HL-60/S4 treated with phorbol 12-myristate 13-acetate at 8.2 ng/mL for 4 days and 3 days (cell line): ENCODE results near the gene IQSEC3.

Source experiments
- in situ Hi-C: fragments of 300-500 bp; cut with MboI; formaldehyde crosslinking; loops from 2 replicates; pipeline ENCODE4 v1.15.0; 2022; ENCODE audit warnings: low sequenced_read_pairs

Gene IQSEC3

DNA sequence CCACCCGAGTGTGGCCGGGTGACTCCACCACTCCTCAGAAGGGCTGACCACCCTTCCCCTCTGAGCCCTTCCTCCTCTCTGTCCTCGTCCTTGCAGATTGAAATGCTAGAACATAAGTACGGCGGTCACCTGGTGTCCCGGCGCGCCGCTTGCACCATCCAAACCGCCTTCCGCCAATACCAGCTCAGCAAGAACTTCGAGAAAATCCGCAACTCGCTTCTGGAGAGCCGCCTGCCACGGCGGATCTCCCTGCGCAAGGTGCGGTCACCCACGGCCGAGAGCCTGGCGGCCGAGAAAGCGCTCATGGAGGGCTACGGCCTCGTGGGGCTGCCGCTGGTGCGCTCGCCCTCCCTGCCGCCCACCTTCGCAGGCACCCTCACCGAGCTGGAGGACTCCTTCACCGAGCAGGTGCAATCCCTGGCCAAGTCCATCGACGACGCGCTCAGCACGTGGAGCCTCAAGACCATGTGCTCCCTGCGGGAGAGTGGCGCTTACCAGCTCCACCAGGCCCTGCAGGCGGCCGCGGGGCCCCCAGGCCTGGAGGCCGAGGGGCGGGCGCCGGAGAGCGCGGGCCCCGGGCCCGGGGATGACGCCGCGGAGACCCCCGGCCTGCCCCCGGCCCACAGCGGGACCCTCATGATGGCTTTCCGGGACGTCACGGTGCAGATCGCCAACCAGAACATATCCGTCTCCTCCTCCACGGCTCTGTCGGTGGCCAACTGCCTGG is 71.8 kb downstream of the IQSEC3 start:
- in situ Hi-C loops, result no loop called here

DNA sequence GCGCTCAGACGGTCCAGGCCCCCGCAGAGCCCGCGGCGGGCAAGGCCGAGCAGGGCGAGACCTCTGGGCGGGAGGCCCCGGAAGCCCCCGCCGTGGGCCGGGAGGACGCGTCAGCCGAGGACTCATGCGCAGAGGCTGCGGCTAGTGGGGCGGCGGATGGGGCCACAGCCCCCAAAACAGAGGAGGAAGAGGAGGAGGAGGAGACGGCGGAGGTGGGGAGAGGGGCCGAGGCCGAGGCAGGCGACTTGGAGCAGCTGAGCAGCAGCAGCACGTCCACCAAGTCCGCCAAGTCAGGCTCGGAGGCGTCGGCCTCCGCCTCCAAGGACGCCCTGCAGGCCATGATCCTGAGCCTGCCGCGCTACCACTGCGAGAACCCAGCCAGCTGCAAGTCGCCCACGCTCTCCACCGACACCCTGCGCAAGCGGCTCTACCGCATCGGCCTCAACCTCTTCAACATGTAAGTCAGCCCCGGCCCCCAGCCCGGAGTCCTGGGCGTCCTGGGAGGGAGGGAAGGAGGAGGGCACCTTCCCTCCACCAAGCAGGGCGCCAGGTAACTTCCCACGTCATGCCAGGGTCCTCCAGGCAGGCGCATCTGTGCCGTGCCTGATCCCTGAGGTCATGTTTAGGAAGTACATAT is 72.4 kb downstream of the IQSEC3 start:
- in situ Hi-C loops, result no loop called here

- in situ Hi-C loops, result no loop called here
Measured at GRCh38 chr12:139585-139984, 73.0 kb downstream of the IQSEC3 start.

GRCh38 chr12:140162-140561 is 73.6 kb downstream of the IQSEC3 start:
- in situ Hi-C loops, result no loop called here

DNA sequence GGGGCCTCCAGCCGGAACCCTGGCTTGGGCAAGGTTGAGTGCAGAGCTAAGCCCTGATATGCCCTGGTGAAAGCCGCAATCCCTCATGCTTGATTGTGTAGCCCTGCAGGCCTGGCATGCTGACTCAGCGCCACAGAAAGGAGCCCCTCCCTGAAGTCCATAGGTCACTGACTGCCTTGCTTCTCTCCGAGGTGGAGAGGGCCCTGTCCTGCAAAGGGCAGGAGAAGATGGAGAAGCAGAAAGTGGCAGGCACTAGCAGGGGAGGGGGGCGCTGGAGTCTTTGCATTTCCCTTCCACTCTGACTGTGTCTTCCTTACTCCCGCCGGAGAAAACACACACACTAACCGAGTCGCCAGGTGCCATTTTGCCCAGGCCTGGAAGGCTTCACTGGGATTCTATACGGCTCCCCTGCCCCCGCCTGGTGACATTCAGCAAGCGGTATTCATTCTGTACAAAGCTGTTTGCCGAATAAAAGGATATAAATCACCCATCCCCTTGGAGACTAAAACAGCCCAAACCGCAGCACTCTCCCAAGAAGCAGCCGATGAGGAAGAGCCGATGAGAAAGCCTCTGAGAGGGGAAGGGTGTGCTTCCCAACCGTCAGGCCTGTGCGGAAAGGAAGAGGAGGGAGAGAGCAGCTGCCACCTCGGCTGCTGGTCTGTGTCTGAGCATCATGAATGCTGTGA is 77.5 kb downstream of the IQSEC3 start:
- in situ Hi-C loops, result no loop called here

DNA sequence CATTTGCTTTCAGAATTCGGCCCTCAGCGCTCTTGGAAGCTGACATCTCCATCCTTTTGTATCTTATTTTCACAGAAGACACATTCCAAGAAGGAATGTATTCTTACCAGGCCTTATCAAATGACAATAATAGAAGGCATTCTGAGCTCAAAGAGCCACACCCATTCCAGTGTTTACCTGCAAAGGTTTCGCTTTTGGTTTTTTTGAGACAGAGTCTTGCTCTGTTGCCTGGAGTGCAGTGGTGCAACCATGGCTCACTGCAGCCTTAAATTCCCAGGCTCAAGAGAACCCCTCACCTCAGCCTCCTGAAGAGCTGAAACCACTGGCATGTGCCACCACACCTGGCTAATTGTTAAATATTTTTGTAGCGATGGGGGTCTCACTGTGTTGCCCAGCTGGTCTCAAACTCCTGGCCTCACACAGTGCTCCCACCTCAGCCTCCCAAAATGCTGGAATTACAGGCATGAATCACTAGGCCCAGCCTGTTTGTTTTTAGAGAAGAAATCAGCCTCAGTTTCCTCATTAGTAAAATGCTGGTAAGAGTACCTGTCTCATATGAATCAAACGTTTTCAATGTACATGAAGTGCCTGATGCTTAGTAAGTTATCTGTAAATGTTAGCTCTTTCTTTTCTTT is 78.2 kb downstream of the IQSEC3 start:
- in situ Hi-C loops, result no loop called here

- in situ Hi-C loops, result no loop called here
Measured at GRCh38 chr12:145369-145960, 78.9 kb downstream of the IQSEC3 start.

DNA sequence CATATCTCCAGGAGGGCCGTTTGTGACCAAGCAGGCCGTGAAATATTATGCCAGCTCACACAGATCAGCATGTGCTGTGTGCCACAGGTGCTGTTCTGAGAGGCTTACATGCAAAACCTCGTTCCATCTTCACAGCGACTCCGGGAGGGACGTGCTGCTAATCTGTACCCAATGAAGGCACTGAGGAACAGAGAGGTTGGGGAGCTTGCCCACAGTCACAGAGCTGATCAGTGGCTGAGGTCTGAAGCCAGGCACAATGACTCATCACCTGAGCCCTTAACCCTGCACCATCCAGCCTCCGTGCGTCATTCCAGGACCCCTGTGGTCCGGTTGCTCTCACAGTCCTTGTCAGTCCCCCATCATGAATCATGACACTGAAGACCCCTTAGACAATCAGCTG is 80.7 kb downstream of the IQSEC3 start:
- in situ Hi-C loops, result no loop called here

DNA sequence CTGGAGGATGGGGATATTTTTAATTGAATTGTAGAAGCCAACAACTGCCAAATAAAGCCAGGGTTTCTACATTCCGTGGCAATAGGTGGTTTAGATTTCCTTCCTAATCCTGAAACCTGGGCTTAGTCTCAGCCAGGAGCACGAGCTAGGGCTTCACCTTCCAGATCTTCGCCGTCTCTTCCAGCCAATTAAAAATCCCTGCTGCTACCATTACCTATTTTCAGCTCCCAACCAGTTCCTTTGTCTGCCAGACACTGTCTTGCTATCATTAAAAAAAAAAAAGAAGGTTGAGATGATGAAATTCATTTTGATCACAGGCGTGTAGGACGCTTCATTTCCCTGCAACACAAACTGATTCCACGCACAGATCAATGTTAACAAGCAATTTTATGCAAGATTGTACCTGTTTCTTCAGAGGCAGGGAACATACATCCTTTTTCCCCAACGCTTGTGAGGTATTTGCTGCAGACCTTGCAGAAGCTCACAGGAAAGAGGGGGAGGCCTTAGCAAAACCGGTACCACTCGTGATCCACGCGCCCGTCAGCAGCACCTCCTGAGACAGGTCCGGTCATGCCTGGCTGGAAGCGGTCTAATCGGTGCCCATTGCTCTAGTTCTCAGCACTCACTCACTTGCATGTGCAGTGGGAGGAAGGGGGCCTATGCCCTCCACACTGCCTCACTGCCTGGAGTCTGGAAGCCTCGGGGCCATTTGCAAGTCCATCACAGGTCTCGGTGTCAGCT is 82.3 kb downstream of the IQSEC3 start:
- in situ Hi-C loops, result no loop called here

DNA sequence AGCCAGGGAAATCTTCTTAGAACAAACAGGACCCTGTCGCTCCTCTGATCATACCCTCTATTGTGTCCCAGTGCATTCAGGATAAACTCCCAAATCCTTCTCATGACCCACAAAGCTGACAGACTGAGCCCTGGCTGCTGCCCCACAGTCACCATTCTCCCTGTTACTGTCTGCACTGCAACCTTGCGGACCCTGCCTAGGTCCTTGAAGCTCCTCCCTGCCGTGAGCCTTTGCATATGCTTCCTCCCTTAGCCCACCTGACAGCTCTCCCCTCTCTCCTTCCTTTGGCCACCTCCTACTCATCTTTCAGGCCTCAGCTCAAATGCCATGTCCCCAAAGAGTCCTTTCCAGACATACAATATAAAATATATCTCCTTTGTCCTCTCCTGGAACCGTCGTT is 85.0 kb downstream of the IQSEC3 start:
- in situ Hi-C loops, result no loop called here

GRCh38 chr12:152440-152839 is 85.9 kb downstream of the IQSEC3 start:
- in situ Hi-C loops, result no loop called here

DNA sequence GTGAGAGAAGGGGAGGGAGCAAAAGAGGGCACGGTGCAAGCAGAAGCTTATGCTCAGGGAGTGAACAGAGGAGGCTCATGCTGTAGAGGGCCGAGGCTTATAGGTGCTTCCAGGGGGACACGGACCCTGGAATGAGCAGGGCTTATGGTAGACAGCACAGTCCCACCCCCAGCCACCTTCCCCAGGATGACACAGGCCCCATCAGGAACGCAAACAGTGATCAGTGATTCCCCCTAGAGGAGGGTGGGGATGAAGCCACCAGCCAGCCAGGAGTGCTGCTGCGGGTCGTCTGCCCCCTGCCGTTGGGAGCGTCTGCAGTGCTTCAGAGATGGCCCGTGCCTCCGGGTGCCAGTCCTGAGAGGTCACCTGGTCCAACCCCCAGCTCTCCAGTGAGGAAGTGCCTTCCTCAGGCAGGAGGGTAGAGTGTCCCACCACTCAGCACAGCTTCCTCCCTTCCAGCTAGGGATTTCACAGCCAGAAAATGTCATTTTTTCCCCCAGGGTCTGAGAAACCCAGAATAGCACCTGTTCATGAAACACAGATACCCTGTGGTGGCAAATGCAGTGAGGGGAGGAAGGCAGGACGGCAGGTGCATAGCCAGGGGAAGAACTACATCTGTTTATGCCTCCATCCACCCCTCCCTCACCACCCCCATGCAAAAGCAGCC is 86.6 kb downstream of the IQSEC3 start:
- in situ Hi-C loops, result no loop called here

GRCh38 chr12:154058-154457 is 87.5 kb downstream of the IQSEC3 start:
- in situ Hi-C loops, result no loop called here

GRCh38 chr12:155006-155405 is 88.4 kb downstream of the IQSEC3 start:
- in situ Hi-C loops, result no loop called here

DNA sequence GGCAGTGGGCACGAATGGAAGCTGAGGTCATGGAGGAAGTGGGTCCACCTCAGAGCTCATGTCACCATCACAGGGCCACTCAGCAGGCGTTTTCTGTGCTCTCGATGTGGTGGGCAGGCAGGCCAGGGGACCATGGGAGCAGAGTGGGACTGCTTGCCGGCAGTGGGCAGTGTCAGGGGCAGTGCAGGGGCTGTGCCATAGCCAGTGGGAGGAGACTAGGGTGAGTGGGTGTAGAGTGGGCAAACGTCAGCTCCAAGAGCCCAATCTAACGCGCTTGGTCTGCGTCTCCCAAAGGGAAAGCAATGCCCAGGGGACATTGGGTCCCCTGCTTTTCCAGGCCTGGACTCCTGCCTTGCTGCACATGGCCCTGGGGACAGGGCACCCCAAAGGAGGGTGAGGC is 89.1 kb downstream of the IQSEC3 start:
- in situ Hi-C loops, result no loop called here

DNA sequence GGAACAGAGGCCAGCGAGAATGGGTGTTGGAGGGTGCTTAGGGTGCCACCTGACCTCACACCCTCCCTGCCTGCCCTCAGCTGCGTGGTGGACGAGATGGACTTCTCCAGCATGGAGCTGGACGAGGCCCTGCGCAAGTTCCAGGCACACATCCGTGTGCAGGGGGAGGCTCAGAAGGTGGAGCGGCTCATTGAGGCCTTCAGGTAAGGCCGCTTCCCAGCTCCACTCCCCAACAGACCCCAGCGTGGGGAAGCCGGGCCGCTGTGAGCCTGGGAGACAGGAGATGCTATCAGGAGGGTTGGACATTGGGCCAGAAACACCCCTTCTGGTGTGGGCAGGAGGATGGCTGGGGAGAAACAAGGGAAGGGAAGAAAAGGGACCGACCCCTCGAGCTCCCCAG is 90.4 kb downstream of the IQSEC3 start:
- in situ Hi-C loops, result no loop called here

DNA sequence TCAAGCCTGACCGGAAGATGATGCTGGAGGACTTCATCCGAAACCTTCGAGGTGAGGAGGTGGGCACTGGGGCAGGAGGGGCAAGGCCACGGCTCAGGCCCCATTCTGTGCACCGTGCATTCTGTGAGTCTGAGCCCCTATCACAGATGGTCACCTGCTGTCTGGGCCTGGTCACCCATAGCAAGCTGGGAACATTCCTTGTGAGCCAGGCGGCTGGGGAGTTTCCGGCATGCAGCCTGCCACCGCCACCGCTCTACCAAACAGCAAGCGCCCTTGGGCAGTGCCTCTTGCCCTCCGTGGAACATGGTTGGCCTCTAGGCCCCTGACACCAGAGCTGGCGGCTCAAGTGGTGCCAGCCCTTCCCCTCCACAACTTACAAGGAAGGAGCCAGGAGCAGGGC is 91.1 kb downstream of the IQSEC3 start:
- in situ Hi-C loops, result no loop called here

- in situ Hi-C loops, result no loop called here
Measured at GRCh38 chr12:159156-159782, 92.7 kb downstream of the IQSEC3 start.

DNA sequence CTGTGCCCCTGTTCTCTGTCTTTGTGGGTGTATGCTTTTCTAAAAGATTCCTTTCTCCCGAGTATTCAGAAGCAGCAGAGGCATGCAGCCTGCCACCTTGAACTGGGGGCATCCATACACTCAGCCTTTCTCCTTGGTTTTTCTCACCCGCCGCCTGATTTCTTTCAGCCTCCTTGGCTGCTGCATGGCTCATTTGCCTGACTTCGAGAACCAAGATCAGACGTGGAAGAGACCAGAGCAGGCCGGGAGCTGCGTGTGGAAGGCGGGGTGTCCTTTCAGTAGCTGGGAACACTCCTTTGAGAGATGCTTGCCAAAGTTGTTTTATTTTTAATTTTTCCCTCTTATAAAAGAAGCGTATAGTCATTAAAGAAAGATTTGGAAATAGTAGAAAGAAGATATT is 94.3 kb downstream of the IQSEC3 start:
- in situ Hi-C loops, result no loop called here

- in situ Hi-C loops, result no loop called here
Measured at GRCh38 chr12:161823-162222, 95.3 kb downstream of the IQSEC3 start.
